Esophagus squamous epithelium (tissue), 5 donors: ENCODE data around the gene ST7. TPM values are rescaled to one million over a fixed set of nuclear protein-coding genes. Genes with fewer than 3 reads are reported as not detected.

Experiments
- DNase-seq: peaks from one replicate; lab custom pipeline; 2025; lab: John Stamatoyannopoulos, UW
- H3K27ac ChIP-seq, 4 donors: fragments of 200-600 bp; sonication (generic); one replicate each; pipeline ENCODE4 v1.5.1; 2016 to 2019; ENCODE audit warnings: mild to moderate bottlenecking in 1 of 4
- H3K27me3 ChIP-seq, 4 donors: fragments of 200-600 bp; sonication (generic); 1 replicate in 3 of 4; 2 replicates in 1 of 4; pipeline versions ENCODE4 v1.5.1 to v1.6.0; 2017 to 2021; ENCODE audit warnings: antibody characterized with exemption in 1 of 4
- H3K36me3 ChIP-seq, 3 donors: fragments of 200-600 bp; sonication (generic); one replicate each; pipeline ENCODE4 v1.5.1; 2016 to 2019
- H3K4me1 ChIP-seq, 3 donors: fragments of 200-600 bp; sonication (generic); one replicate each; pipeline ENCODE4 v1.5.1; 2017 to 2019
- H3K4me3 ChIP-seq, 4 donors: fragments of 200-600 bp; sonication (generic); 1 replicate in 3 of 4; 2 replicates in 1 of 4; pipeline ENCODE4 v1.5.1; 2016 to 2019; ENCODE audit warnings: mild to moderate bottlenecking in 2 of 4, moderate library complexity in 1 of 4
- H3K9me3 ChIP-seq, 3 donors: fragments of 200-600 bp; sonication (generic); one replicate each; pipeline ENCODE4 v1.5.1; 2016 to 2019
- CTCF ChIP-seq, 6 experiments: fragments of 450-650 bp in 4 of 6; fragments of 200-600 bp in 2 of 6; sonication (generic) in 2 of 6; IDR thresholded peaks; one replicate each; pipeline ENCODE4 v1.5.1; 2016 to 2019; ENCODE audit warnings: antibody characterized with exemption in 6 of 6, mild to moderate bottlenecking in 4 of 6, moderate library complexity in 4 of 6
- POLR2A ChIP-seq, 4 donors: fragments of 450-650 bp; IDR thresholded peaks; one replicate each; pipeline ENCODE4 v1.6.1; 2017; ENCODE audit warnings: antibody characterized with exemption in 4 of 4, mild to moderate bottlenecking in 4 of 4, moderate library complexity in 3 of 4
- WGBS, 2 donors: methylation state at CpG; one replicate each; pipeline ENCODE4 v1.1.5; 2018; 5-methylcytosine and 5-hydroxymethylcytosine counted together
- intact Hi-C: fragments of 100-400 bp; cut with DNase I; formaldehyde crosslinking; loops from one replicate; pipeline ENCODE4 v1.15.0; 2022
- total RNA-seq, 4 donors: library from RNA; depleted of rRNA; stranded (reverse); fragments of >200 nt; gene quantifications; one replicate each; pipeline ENCODE4 v1.1.0, GENCODE V29; 2016
- donor health status: DM: yes; HTN: yes; CAD: no.

ST7 gene
- total RNA-seq, 4 donors from 2014 or later = 12.9 to 18.0 (median 15.3) TPM

- H3K36me3 ChIP-seq = peaks cover 0 to 44% (median 0%) of the 10 kb centered on the region in 3 donors
- H3K27me3 ChIP-seq = no peaks in the 10 kb centered on the region
- no peak overlapping the region for H3K4me3 ChIP-seq
- no peak for DNase-seq
- H3K4me1 ChIP-seq = no peaks in the 10 kb centered on the region
- no peak overlapping the region for H3K27ac ChIP-seq
- 64 to 76% methylated on average over 4 to 7 of the region's 8 CpGs for WGBS, 2 donors
- intact Hi-C loops = loop anchor here (10.0 kb wide), 1 partner anchor 165 kb away; no protein-coding TSS in a partner anchor
- no peaks in the 10 kb centered on the region for H3K9me3 ChIP-seq
- TF ChIP-seq POLR2A (IDR thresholded peaks at IDR 0.05) (no peak), CTCF (IDR thresholded peaks at IDR 0.05) (no peak)
Measured at GRCh38 chr7:117219485-117219884, 266.2 kb downstream of the ST7 start.

GRCh38 chr7:117220836-117221235 is 267.5 kb downstream of the ST7 start:
- WGBS, 2 donors = 70 to 83% methylated on average over 5 of the region's 5 CpGs
- Histone ChIP-seq H3K4me3 (no peak overlapping the region), H3K9me3 (no peaks in the 10 kb centered on the region), H3K4me1 (no peaks in the 10 kb centered on the region), H3K27ac (no peak overlapping the region), H3K36me3 (peaks cover 0 to 49% (median 0%) of the 10 kb centered on the region in 3 donors), H3K27me3 (no peaks in the 10 kb centered on the region)
- DNase-seq = no peak
- intact Hi-C loops = no loop called here
- TF ChIP-seq POLR2A (IDR thresholded peaks at IDR 0.05) (no peak), CTCF (IDR thresholded peaks at IDR 0.05) (no peak)

- intact Hi-C loops = no loop called here
- WGBS, 2 donors = 84 to 89% methylated on average over 4 to 6 of the region's 6 CpGs
- H3K27ac ChIP-seq = no peak overlapping the region
- no peaks in the 10 kb centered on the region for H3K27me3 ChIP-seq
- no peaks in the 10 kb centered on the region for H3K9me3 ChIP-seq
- TF ChIP-seq CTCF (IDR thresholded peaks at IDR 0.05) (no peak), POLR2A (IDR thresholded peaks at IDR 0.05) (no peak)
- peaks cover 0 to 47% (median 0%) of the 10 kb centered on the region in 3 donors for H3K36me3 ChIP-seq
- H3K4me1 ChIP-seq = no peaks in the 10 kb centered on the region
- no peak for DNase-seq
- no peak overlapping the region for H3K4me3 ChIP-seq
Measured at GRCh38 chr7:117225536-117225935, 272.2 kb downstream of the ST7 start.

- Histone ChIP-seq H3K4me3 (no peak overlapping the region), H3K4me1 (no peaks in the 10 kb centered on the region), H3K27me3 (no peaks in the 10 kb centered on the region), H3K9me3 (no peaks in the 10 kb centered on the region), H3K36me3 (peaks cover 0 to 32% (median 0%) of the 10 kb centered on the region in 3 donors), H3K27ac (no peak overlapping the region)
- WGBS, 2 donors = 73 to 79% methylated on average over 4 of the region's 4 CpGs
- intact Hi-C loops = no loop called here
- no peak for DNase-seq
- no peak for TF ChIP-seq POLR2A (IDR thresholded peaks at IDR 0.05)
- TF ChIP-seq CTCF (IDR thresholded peaks at IDR 0.05) = no peak
Measured at GRCh38 chr7:117227091-117227490, 273.8 kb downstream of the ST7 start.

- Histone ChIP-seq H3K36me3 (peaks cover 0 to 15% (median 0%) of the 10 kb centered on the region in 3 donors), H3K4me1 (no peaks in the 10 kb centered on the region), H3K27me3 (no peaks in the 10 kb centered on the region), H3K4me3 (no peak overlapping the region), H3K9me3 (no peaks in the 10 kb centered on the region), H3K27ac (no peak overlapping the region)
- WGBS, 2 donors = 83 to 94% methylated on average over 2 to 3 of the region's 3 CpGs
- DNase-seq = no peak
- intact Hi-C loops = no loop called here
- TF ChIP-seq CTCF (IDR thresholded peaks at IDR 0.05) = no peak
- no peak for TF ChIP-seq POLR2A (IDR thresholded peaks at IDR 0.05)
Measured at GRCh38 chr7:117229350-117229749, 276.0 kb downstream of the ST7 start.
